Esophagus muscularis mucosa (tissue), 4 donors: Measurements from ENCODE around the gene TSNAX.

Experiments used
- CTCF ChIP-seq, 3 experiments: fragments of 200-600 bp in 2 of 3; fragments of 450-650 bp in 1 of 3; sonication (generic) in 2 of 3; IDR thresholded peaks; one replicate each; pipeline ENCODE4 v1.5.1; 2017 to 2019; ENCODE audit warnings: antibody characterized with exemption in 3 of 3, mild to moderate bottlenecking in 2 of 3, moderate library complexity in 1 of 3
- EP300 ChIP-seq: sonication (generic); formaldehyde crosslinking; IDR thresholded peaks from one replicate; pipeline ENCODE4 v1.6.1; 2017; ENCODE audit warnings: antibody characterized with exemption
- POLR2A ChIP-seq: fragments of 450-650 bp; IDR thresholded peaks from one replicate; pipeline ENCODE4 v1.6.1; 2017; ENCODE audit warnings: antibody characterized with exemption, moderate library complexity, mild to moderate bottlenecking, low read depth
- POLR2AphosphoS5 ChIP-seq, 2 donors: sonication (generic); formaldehyde crosslinking; IDR thresholded peaks; one replicate each; pipeline ENCODE4 v1.6.1; 2017; ENCODE audit warnings: antibody characterized with exemption in 2 of 2

- TF ChIP-seq CTCF (IDR thresholded peaks at IDR 0.05) = no peak
- TF ChIP-seq POLR2A = no peak
- no peak for TF ChIP-seq EP300
- no peak for TF ChIP-seq POLR2AphosphoS5 (IDR thresholded peaks at IDR 0.05)
Measured at GRCh38 chr1:231517076-231517475, 11.4 kb upstream of the TSNAX start.
